CD4-positive, alpha-beta memory T cell (primary cell): ENCODE results near the gene RBX1. TPM values are rescaled to one million over a fixed set of nuclear protein-coding genes. Genes with fewer than 3 reads are reported as not detected.
"Not testable (repeated sequence)": the region's sequence is repeated elsewhere in the genome, so short reads cannot be mapped to it uniquely, and the experiment has no call there.

ENCODE experiments used
- CTCF ChIA-PET: fragments of 350-600 bp; sonication (Branson Sonifier 250); formaldehyde crosslinking; loops from one replicate; lab custom pipeline; 2021; ENCODE audit warnings: inconsistent platforms; ENCODE audit not compliant: partially characterized antibody; lab: Charles Lee
- POLR2A ChIA-PET: fragments of 350-600 bp; sonication (Branson Sonifier 250); formaldehyde crosslinking; loops from one replicate; lab custom pipeline; 2021; ENCODE audit not compliant: partially characterized antibody; lab: Charles Lee
- DNase-seq, 5 donors: peaks; one replicate each; pipeline versions ENCODE4 v3.0.0 to v3.0.0-alpha.2; 2020 to 2022; ENCODE audit warnings: mixed read lengths in 1 of 5
- H3K27ac ChIP-seq: one replicate; pipeline ENCODE4 v1.7.0; 2013; ENCODE audit warnings: low read depth, low read length
- H3K27me3 ChIP-seq: 2 replicates; pipeline ENCODE4 v1.7.0; 2013; ENCODE audit warnings: mild to moderate bottlenecking, low read length, moderate library complexity; ENCODE audit not compliant: insufficient read depth
- H3K36me3 ChIP-seq: 2 replicates; pipeline ENCODE4 v1.7.0; 2013; ENCODE audit warnings: mild to moderate bottlenecking, low read length, moderate library complexity; ENCODE audit not compliant: insufficient read depth
- H3K4me1 ChIP-seq: 2 replicates; pipeline ENCODE4 v1.7.0; 2013; ENCODE audit warnings: mild to moderate bottlenecking, low read length, moderate library complexity; ENCODE audit not compliant: insufficient read depth
- H3K4me3 ChIP-seq, 2 donors: one replicate each; pipeline ENCODE4 v1.7.0; 2013; ENCODE audit warnings: low read length in 2 of 2, mild to moderate bottlenecking in 1 of 2
- H3K9me3 ChIP-seq, 2 donors: one replicate each; pipeline ENCODE4 v1.7.0; 2013; ENCODE audit warnings: low read length in 2 of 2, control low read depth in 1 of 2; ENCODE audit not compliant: control insufficient read depth in 1 of 2
- H3K27ac Mint-ChIP-seq, 7 donors: one replicate each; pipeline ENCODE4 v1.8.0; 2020 to 2021; ENCODE audit warnings: mixed read lengths in 7 of 7, mild to moderate bottlenecking in 6 of 7, inconsistent platforms in 3 of 7, moderate library complexity in 3 of 7
- H3K27me3 Mint-ChIP-seq, 2 donors: one replicate each; pipeline ENCODE4 v1.8.0; 2020 to 2021; ENCODE audit warnings: mixed read lengths in 2 of 2
- H3K36me3 Mint-ChIP-seq, 2 donors: one replicate each; pipeline ENCODE4 v1.8.0; 2020 to 2021; ENCODE audit warnings: mixed read lengths in 2 of 2, inconsistent platforms in 1 of 2, mild to moderate bottlenecking in 1 of 2
- H3K4me1 Mint-ChIP-seq, 4 donors: one replicate each; pipeline ENCODE4 v1.8.0; 2020 to 2021; ENCODE audit warnings: mixed read lengths in 4 of 4, mild to moderate bottlenecking in 1 of 4
- H3K4me3 Mint-ChIP-seq, 8 donors: one replicate each; pipeline ENCODE4 v1.8.0; 2020 to 2021; ENCODE audit warnings: mixed read lengths in 8 of 8, mild to moderate bottlenecking in 7 of 8, moderate library complexity in 6 of 8, inconsistent platforms in 3 of 8
- H3K9me3 Mint-ChIP-seq, 8 donors: one replicate each; pipeline ENCODE4 v1.8.0; 2020 to 2021; ENCODE audit warnings: mixed read lengths in 8 of 8, mild to moderate bottlenecking in 5 of 8, inconsistent platforms in 3 of 8, moderate library complexity in 1 of 8
- intact Hi-C: fragments of 100-400 bp; cut with micrococcal nuclease; formaldehyde crosslinking; loops from one replicate; pipeline ENCODE4 v1.15.1; 2023
- polyA plus RNA-seq, 2 donors: library from polyadenylated mRNA; unstranded; fragments of 300-500 nt; fragmentation: Illumina TruSeq; gene quantifications; one replicate each; pipeline ENCODE4 v1.2.3, GENCODE V29; 2021
- total RNA-seq, 2 experiments: library from RNA; stranded (reverse); gene quantifications; one replicate each; pipeline ENCODE4 v1.2.3, GENCODE V29; 2021

The RBX1 gene
- total and polyA plus RNA-seq, 4 experiments from 2014 or later: 39.6 to 163 (median 98.3) TPM

GRCh38 chr22:41002386-41002785 is 51.2 kb downstream of the RBX1 start:
- H3K27ac ChIP-seq, H3K4me3 Mint-ChIP-seq, H3K36me3 ChIP-seq, POLR2A ChIA-PET, H3K27me3 ChIP-seq, H3K9me3 ChIP-seq, intact Hi-C loops, H3K4me1 Mint-ChIP-seq, H3K9me3 Mint-ChIP-seq, CTCF ChIA-PET, H3K4me3 ChIP-seq, H3K36me3 Mint-ChIP-seq, DNase-seq, H3K27me3 Mint-ChIP-seq, H3K4me1 ChIP-seq: not testable (repeated sequence)
- H3K27ac Mint-ChIP-seq: peak overlapping the region in 1 of 7 donors; percentile 12

GRCh38 chr22:41003066-41003465 is 51.9 kb downstream of the RBX1 start:
- Mint-ChIP-seq H3K4me3 (no peak overlapping the region), H3K9me3 (peaks cover 0 to 3% (median 0%) of the 10 kb centered on the region in 8 donors), H3K36me3 (no peaks in the 10 kb centered on the region), H3K27me3 (no peaks in the 10 kb centered on the region), H3K27ac (no peak overlapping the region), H3K4me1 (no peaks in the 10 kb centered on the region)
- DNase-seq: no peak
- H3K27ac ChIP-seq: no peak overlapping the region
- no peaks in the 10 kb centered on the region for H3K9me3 ChIP-seq
- H3K36me3 ChIP-seq: no peaks in the 10 kb centered on the region
- POLR2A ChIA-PET: no interaction called here
- H3K27me3 ChIP-seq: no peaks in the 10 kb centered on the region
- H3K4me1 ChIP-seq: no peaks in the 10 kb centered on the region
- intact Hi-C loops: no loop called here
- H3K4me3 ChIP-seq: no peak overlapping the region
- CTCF ChIA-PET: interaction anchor here (0.7 to 0.8 kb wide), 2 partner anchors 50 to 104 kb away, joined by 3 read pairs; no protein-coding TSS in a partner anchor

- no peak overlapping the region for H3K4me3 Mint-ChIP-seq
- Histone ChIP-seq H3K4me1 (no peaks in the 10 kb centered on the region), H3K4me3 (no peak overlapping the region), H3K27me3 (no peaks in the 10 kb centered on the region), H3K27ac (no peak overlapping the region), H3K36me3 (no peaks in the 10 kb centered on the region), H3K9me3 (no peaks in the 10 kb centered on the region)
- no peaks in the 10 kb centered on the region for H3K4me1 Mint-ChIP-seq
- H3K36me3 Mint-ChIP-seq: no peaks in the 10 kb centered on the region
- no peaks in the 10 kb centered on the region for H3K27me3 Mint-ChIP-seq
- peaks cover 0 to 3% (median 0%) of the 10 kb centered on the region in 8 donors for H3K9me3 Mint-ChIP-seq
- H3K27ac Mint-ChIP-seq: peak overlapping the region in 1 of 7 donors; percentile 41
- CTCF ChIA-PET: no interaction called here
- no peak for DNase-seq
- intact Hi-C loops: no loop called here
- POLR2A ChIA-PET: interaction anchor here (0.6 kb wide), 1 partner anchor 9 kb away, joined by 3 read pairs; no protein-coding TSS in a partner anchor
These were observed 52.8 kb downstream of the RBX1 start for GRCh38 chr22:41003976-41004375.

- no peaks in the 10 kb centered on the region for H3K27me3 ChIP-seq
- Mint-ChIP-seq H3K27me3 (no peaks in the 10 kb centered on the region), H3K4me3 (no peak overlapping the region), H3K9me3 (peaks cover 0 to 2% (median 0%) of the 10 kb centered on the region in 8 donors), H3K4me1 (no peaks in the 10 kb centered on the region), H3K36me3 (no peaks in the 10 kb centered on the region), H3K27ac (no peak overlapping the region)
- DNase-seq: no peak
- ChIA-PET POLR2A (interaction anchor here (1.4 to 1.5 kb wide), 2 partner anchors 13 to 58 kb away, joined by 6 to 8 read pairs; partner anchors contain the start of gene RBX1), CTCF (interaction anchor here (0.5 to 0.6 kb wide), 2 partner anchors 337 to 683 kb away, joined by 3 to 5 read pairs; no protein-coding TSS in a partner anchor)
- H3K9me3 ChIP-seq: no peaks in the 10 kb centered on the region
- H3K4me1 ChIP-seq: no peaks in the 10 kb centered on the region
- H3K36me3 ChIP-seq: no peaks in the 10 kb centered on the region
- no peak overlapping the region for H3K27ac ChIP-seq
- intact Hi-C loops: no loop called here
- H3K4me3 ChIP-seq: no peak overlapping the region
These were observed 58.2 kb downstream of the RBX1 start for GRCh38 chr22:41009222-41009948.

GRCh38 chr22:41015003-41015402 is 63.8 kb downstream of the RBX1 start:
- H3K36me3 Mint-ChIP-seq: no peaks in the 10 kb centered on the region
- peaks cover 0 to 2% (median 0%) of the 10 kb centered on the region in 8 donors for H3K9me3 Mint-ChIP-seq
- POLR2A ChIA-PET: no interaction called here

GRCh38 chr22:41021061-41021612 is 70.0 kb downstream of the RBX1 start:
- POLR2A ChIA-PET: interaction anchor here (1.0 to 3.2 kb wide), 12 partner anchors 9 to 217 kb away, joined by 3 to 87 read pairs (median 7); partner anchors contain the start of genes EP300 and RBX1
- peaks cover 18% of the 10 kb centered on the region for H3K4me1 ChIP-seq
- peak overlapping the region; percentile 70 for H3K27ac ChIP-seq
- intact Hi-C loops: loop anchor here (5.0 kb wide), 1 partner anchor 266 kb away; the partner anchor contains the start of gene RANGAP1
- peak overlapping the region; percentile 76 to 94 (median 93) for H3K4me3 Mint-ChIP-seq
- peaks cover 0 to 2% (median 0%) of the 10 kb centered on the region in 8 donors for H3K9me3 Mint-ChIP-seq
- no peaks in the 10 kb centered on the region for H3K27me3 ChIP-seq
- H3K27me3 Mint-ChIP-seq: no peaks in the 10 kb centered on the region
- CTCF ChIA-PET: no interaction called here
- H3K27ac Mint-ChIP-seq: peak overlapping the region; percentile 56 to 98 (median 75)
- H3K36me3 ChIP-seq: no peaks in the 10 kb centered on the region
- H3K9me3 ChIP-seq: no peaks in the 10 kb centered on the region
- H3K36me3 Mint-ChIP-seq: no peaks in the 10 kb centered on the region
- H3K4me3 ChIP-seq: peak overlapping the region; percentile 17 to 59
- peak in 1 of 5 donors; percentile 6 for DNase-seq
- peaks cover 8 to 32% (median 15%) of the 10 kb centered on the region in 4 donors for H3K4me1 Mint-ChIP-seq

More at GRCh38 chr22:41015003-41015402, 63.8 kb downstream of the RBX1 start:
- CTCF ChIA-PET: no interaction called here
- DNase-seq: no peak
- Histone ChIP-seq H3K36me3 (no peaks in the 10 kb centered on the region), H3K4me1 (no peaks in the 10 kb centered on the region), H3K27ac (no peak overlapping the region), H3K27me3 (no peaks in the 10 kb centered on the region), H3K4me3 (no peak overlapping the region), H3K9me3 (no peaks in the 10 kb centered on the region)
- intact Hi-C loops: no loop called here
- no peaks in the 10 kb centered on the region for H3K27me3 Mint-ChIP-seq
- no peak overlapping the region for H3K27ac Mint-ChIP-seq
- no peak overlapping the region for H3K4me3 Mint-ChIP-seq
- peaks cover 0 to 9% (median under 1%) of the 10 kb centered on the region in 4 donors for H3K4me1 Mint-ChIP-seq
